B cell (primary cell): Measurements from ENCODE around the gene SCFD2. TPM values are rescaled to one million over a fixed set of nuclear protein-coding genes. Genes with fewer than 3 reads are reported as not detected.

Experiments used
- ATAC-seq: fragments of 200-7000 bp; cut with Tn5 transposase; one replicate; pipeline ENCODE4 v1.10.0; 2021; ENCODE audit warnings: low read depth, mild to moderate bottlenecking, moderate number of reproducible peaks, moderate library complexity
- CTCF ChIA-PET: fragments of 350-600 bp; sonication (Branson Sonifier 250); formaldehyde crosslinking; loops from one replicate; lab custom pipeline; 2021; ENCODE audit warnings: antibody characterized with exemption, inconsistent platforms; lab: Charles Lee
- POLR2A ChIA-PET: fragments of 350-600 bp; sonication (Branson Sonifier 250); formaldehyde crosslinking; loops from one replicate; lab custom pipeline; 2021; ENCODE audit warnings: antibody characterized with exemption; lab: Charles Lee
- DNase-seq: peaks from one replicate; pipeline ENCODE4 v3.0.0; 2013
- H2AFZ ChIP-seq: 2 replicates; pipeline ENCODE4 v1.6.1; 2012; ENCODE audit warnings: mild to moderate bottlenecking, low read depth, low read length; ENCODE audit not compliant: insufficient read depth, poor library complexity, severe bottlenecking
- H3K27ac ChIP-seq, 2 donors: 1 replicate in 1 of 2; 2 replicates in 1 of 2; pipeline ENCODE4 v1.5.1; 2012 to 2013; ENCODE audit warnings: low read length in 2 of 2, mild to moderate bottlenecking in 2 of 2, moderate library complexity in 1 of 2
- H3K27me3 ChIP-seq, 4 experiments: fragments of 200-600 bp in 1 of 4; sonication (generic) in 1 of 4; replicated peaks in 1 of 4; 1 replicate in 2 of 4; 2 replicates in 2 of 4; pipeline versions ENCODE4 v1.6.1 to v1.7.0; 2013 to 2016; ENCODE audit warnings: low read length in 3 of 4, mild to moderate bottlenecking in 2 of 4, mixed read lengths in 1 of 4, moderate library complexity in 1 of 4; ENCODE audit not compliant: insufficient read depth in 4 of 4, control insufficient read depth in 3 of 4; ENCODE audit errors: control extremely low read depth in 1 of 4
- H3K36me3 ChIP-seq, 2 experiments: replicated peaks in 1 of 2; 1 replicate in 1 of 2; 2 replicates in 1 of 2; pipeline versions ENCODE4 v1.6.1 to v1.7.1; 2013; ENCODE audit warnings: low read length in 1 of 2; ENCODE audit not compliant: insufficient read depth in 2 of 2, control insufficient read depth in 1 of 2; ENCODE audit errors: control extremely low read depth in 1 of 2, extremely low read depth in 1 of 2
- H3K4me1 ChIP-seq, 2 donors: fragments of 200-600 bp in 1 of 2; sonication (generic) in 1 of 2; 1 replicate in 1 of 2; 2 replicates in 1 of 2; pipeline versions ENCODE4 v1.5.1 to v1.6.1; 2013 to 2017; ENCODE audit warnings: low read length in 2 of 2; ENCODE audit not compliant: control insufficient read depth in 2 of 2, insufficient read depth in 2 of 2
- H3K4me2 ChIP-seq: replicated peaks from 2 replicates; pipeline ENCODE3; 2012; ENCODE audit warnings: mild to moderate bottlenecking, low read depth, low read length; ENCODE audit not compliant: poor library complexity, severe bottlenecking
- H3K4me3 ChIP-seq, 5 experiments: fragments of 200-600 bp in 1 of 5; sonication (generic) in 1 of 5; 1 replicate in 3 of 5; 2 replicates in 2 of 5; pipeline versions ENCODE4 v1.5.1 to v1.7.0; 2011 to 2016; ENCODE audit warnings: low read length in 4 of 5, mild to moderate bottlenecking in 4 of 5, low read depth in 2 of 5, control low read depth in 1 of 5, moderate library complexity in 1 of 5; ENCODE audit not compliant: insufficient read depth in 1 of 5; ENCODE audit errors: control extremely low read depth in 1 of 5, extremely low read depth in 1 of 5
- H3K79me2 ChIP-seq: fragments of 200-600 bp; sonication (generic); one replicate; pipeline ENCODE4 v1.6.0; 2016; ENCODE audit warnings: low read length; ENCODE audit not compliant: control insufficient read depth, insufficient read depth
- H3K9ac ChIP-seq: fragments of 200-600 bp; sonication (generic); 2 replicates; pipeline ENCODE4 v1.6.1; 2017; ENCODE audit warnings: mild to moderate bottlenecking, low read length, moderate library complexity
- H3K9me3 ChIP-seq, 3 donors: one replicate each; pipeline versions ENCODE4 v1.6.1 to v1.7.1; 2013; ENCODE audit warnings: low read length in 2 of 3; ENCODE audit not compliant: control insufficient read depth in 2 of 3, insufficient read depth in 1 of 3; ENCODE audit errors: control extremely low read depth in 1 of 3
- H4K20me1 ChIP-seq: 2 replicates; pipeline ENCODE4 v1.6.0; 2012; ENCODE audit warnings: mild to moderate bottlenecking, low read length; ENCODE audit not compliant: insufficient read depth, control insufficient read depth, poor library complexity, severe bottlenecking
- H3K27ac Mint-ChIP-seq: one replicate; pipeline ENCODE4 v1.8.0; 2021; ENCODE audit warnings: mixed read lengths
- H3K27me3 Mint-ChIP-seq: one replicate; pipeline ENCODE4 v1.8.0; 2021; ENCODE audit warnings: mixed read lengths
- H3K4me1 Mint-ChIP-seq: one replicate; pipeline ENCODE4 v1.8.0; 2021; ENCODE audit warnings: mixed read lengths
- H3K4me3 Mint-ChIP-seq: one replicate; pipeline ENCODE4 v1.8.0; 2021; ENCODE audit warnings: mixed read lengths
- H3K9me3 Mint-ChIP-seq: one replicate; pipeline ENCODE4 v1.8.0; 2022; ENCODE audit warnings: mixed read lengths; ENCODE audit not compliant: insufficient read depth
- CTCF ChIP-seq: fragments of 200-600 bp; IDR thresholded peaks from one replicate; pipeline ENCODE4 v1.8.0; 2022; ENCODE audit warnings: antibody characterized with exemption, mild to moderate bottlenecking
- EZH2 ChIP-seq: IDR thresholded peaks from 2 replicates; pipeline ENCODE4 v1.6.1; 2012; ENCODE audit warnings: borderline replicate concordance, low read depth, mild to moderate bottlenecking, moderate library complexity, low read length; ENCODE audit not compliant: insufficient read depth, poor library complexity, severe bottlenecking
- WGBS: methylation state at CpG from one replicate; pipeline ENCODE4 v1.1.5; 2013; ENCODE audit warnings: missing lambda C conversion rate; ENCODE audit not compliant: insufficient coverage; 5-methylcytosine and 5-hydroxymethylcytosine counted together
- intact Hi-C: fragments of 100-400 bp; cut with micrococcal nuclease; formaldehyde crosslinking; loops from one replicate; pipeline ENCODE4 v1.10.0; 2022
- polyA plus RNA-seq: library from polyadenylated mRNA; depleted of rRNA; stranded (reverse); fragments of >200 nt; gene quantifications from 2 replicates; pipeline ENCODE4 v1.2.3, GENCODE V29; 2012
- total RNA-seq, 2 donors: library from RNA; stranded (reverse); fragments of 120-200 nt in 1 of 2; gene quantifications; 1 replicate in 1 of 2; 2 replicates in 1 of 2; pipeline versions ENCODE4 v1.2.3 to v1.2.4, GENCODE V29; 2013 to 2022

SCFD2 gene
- total and polyA plus RNA-seq, 2 donors (not counting 1 experiment from before 2014, with no cell fraction given), result 12.8 to 20.4 TPM

- Histone ChIP-seq H3K36me3 (no peaks in the 10 kb centered on the region), H3K4me1 (no peaks in the 10 kb centered on the region), H3K27me3 (no peaks in the 10 kb centered on the region), H3K4me3 (no peak overlapping the region), H3K9me3 (no peaks in the 10 kb centered on the region), H3K9ac (no peak overlapping the region), H3K79me2 (no peaks in the 10 kb centered on the region), H3K4me2 (no peak overlapping the region), H4K20me1 (no peaks in the 10 kb centered on the region), H3K27ac (no peak overlapping the region), H2AFZ (no peak overlapping the region)
- no peak overlapping the region for H3K4me3 Mint-ChIP-seq
- ATAC-seq, result no peak
- intact Hi-C loops, result no loop called here
- TF ChIP-seq CTCF (no peak), EZH2 (no peak)
- peaks cover 14% of the 10 kb centered on the region for H3K4me1 Mint-ChIP-seq
- ChIA-PET CTCF (interaction anchor here (1.1 kb wide), 1 partner anchor 10 kb away, joined by 3 read pairs; no protein-coding TSS in a partner anchor), POLR2A (no interaction called here)
- no peaks in the 10 kb centered on the region for H3K27me3 Mint-ChIP-seq
- H3K27ac Mint-ChIP-seq, result no peak overlapping the region
- H3K9me3 Mint-ChIP-seq, result peaks cover 3% of the 10 kb centered on the region
- no peak for DNase-seq
- WGBS, result 80% methylated on average over 3 of the region's 3 CpGs
Observed at GRCh38 chr4:53005808-53006207, 360.1 kb downstream of the SCFD2 start.

- no peak overlapping the region for H3K4me2 ChIP-seq
- H3K4me1 ChIP-seq, result no peaks in the 10 kb centered on the region
- no peak overlapping the region for H3K27ac Mint-ChIP-seq
- H3K9ac ChIP-seq, result no peak overlapping the region
- no peaks in the 10 kb centered on the region for H3K36me3 ChIP-seq
- TF ChIP-seq CTCF (no peak), EZH2 (no peak)
- H3K27me3 Mint-ChIP-seq, result no peaks in the 10 kb centered on the region
- ChIA-PET CTCF (interaction anchor here (1.1 kb wide), 1 partner anchor 10 kb away, joined by 3 read pairs; no protein-coding TSS in a partner anchor), POLR2A (no interaction called here)
- H3K4me3 ChIP-seq, result no peak overlapping the region
- no peaks in the 10 kb centered on the region for H3K9me3 ChIP-seq
- H3K4me3 Mint-ChIP-seq, result no peak overlapping the region
- H3K27ac ChIP-seq, result no peak overlapping the region
- no CpG with 5 or more reads among the region's 2 CpGs for WGBS
- no peaks in the 10 kb centered on the region for H4K20me1 ChIP-seq
- no peaks in the 10 kb centered on the region for H3K79me2 ChIP-seq
- DNase-seq (no peak), ATAC-seq (no peak)
- H2AFZ ChIP-seq, result no peak overlapping the region
- intact Hi-C loops, result no loop called here
- peaks cover 14% of the 10 kb centered on the region for H3K4me1 Mint-ChIP-seq
- H3K27me3 ChIP-seq, result no peaks in the 10 kb centered on the region
- H3K9me3 Mint-ChIP-seq, result peaks cover 3% of the 10 kb centered on the region
Observed at GRCh38 chr4:53005149-53005546, 360.7 kb downstream of the SCFD2 start.
